Mesodermal cell (in vitro differentiated cells): ENCODE results near the gene C8G.

ENCODE experiments used
- H3K27ac ChIP-seq: 2 replicates; pipeline ENCODE4 v1.7.0; 2013; ENCODE audit warnings: mild to moderate bottlenecking, low read depth, low read length, moderate library complexity; ENCODE audit not compliant: severe bottlenecking
- H3K36me3 ChIP-seq: 2 replicates; pipeline ENCODE4 v1.7.1; 2013; ENCODE audit warnings: mild to moderate bottlenecking, low read length, moderate library complexity; ENCODE audit not compliant: control insufficient read depth, insufficient read depth
- H3K4me1 ChIP-seq: one replicate; pipeline ENCODE4 v1.7.1; 2013; ENCODE audit warnings: mild to moderate bottlenecking, low read length; ENCODE audit not compliant: insufficient read depth, control insufficient read depth, poor library complexity, severe bottlenecking
- H3K4me3 ChIP-seq: 2 replicates; pipeline ENCODE4 v1.7.0; 2013; ENCODE audit warnings: low read length, control low read depth, mild to moderate bottlenecking; ENCODE audit not compliant: insufficient read depth, poor library complexity, severe bottlenecking; ENCODE audit errors: extremely low read depth
- H3K9me3 ChIP-seq: 2 replicates; pipeline ENCODE4 v1.7.1; 2013; ENCODE audit warnings: mild to moderate bottlenecking, low read length, moderate library complexity; ENCODE audit not compliant: control insufficient read depth
- whole genome bisulfite sequencing, 2 experiments: methylation state at CpG; one replicate each; pipeline ENCODE4 v1.1.5; 2013; ENCODE audit warnings: missing lambda C conversion rate in 2 of 2; ENCODE audit not compliant: insufficient coverage in 2 of 2; 5-methylcytosine and 5-hydroxymethylcytosine counted together

C8G gene

GRCh38 chr9:136979769-136980587 lies 34.9 kb downstream of the C8G start:
- WGBS, 2 experiments = 90 to 92% methylated on average over 23 to 26 of the region's 26 CpGs
- Histone ChIP-seq H3K27ac (no peak overlapping the region), H3K4me1 (peaks cover 14% of the 10 kb centered on the region), H3K9me3 (no peaks in the 10 kb centered on the region), H3K4me3 (no peak overlapping the region), H3K36me3 (no peaks in the 10 kb centered on the region)

GRCh38 chr9:136980669-136981478 lies 35.8 kb downstream of the C8G start:
- no peaks in the 10 kb centered on the region for H3K9me3 ChIP-seq
- no peaks in the 10 kb centered on the region for H3K36me3 ChIP-seq
- no peak overlapping the region for H3K27ac ChIP-seq
- 97% methylated on average over 11 to 13 of the region's 16 CpGs for WGBS, 2 experiments
- H3K4me1 ChIP-seq = peaks cover 14% of the 10 kb centered on the region
- H3K4me3 ChIP-seq = no peak overlapping the region

DNA sequence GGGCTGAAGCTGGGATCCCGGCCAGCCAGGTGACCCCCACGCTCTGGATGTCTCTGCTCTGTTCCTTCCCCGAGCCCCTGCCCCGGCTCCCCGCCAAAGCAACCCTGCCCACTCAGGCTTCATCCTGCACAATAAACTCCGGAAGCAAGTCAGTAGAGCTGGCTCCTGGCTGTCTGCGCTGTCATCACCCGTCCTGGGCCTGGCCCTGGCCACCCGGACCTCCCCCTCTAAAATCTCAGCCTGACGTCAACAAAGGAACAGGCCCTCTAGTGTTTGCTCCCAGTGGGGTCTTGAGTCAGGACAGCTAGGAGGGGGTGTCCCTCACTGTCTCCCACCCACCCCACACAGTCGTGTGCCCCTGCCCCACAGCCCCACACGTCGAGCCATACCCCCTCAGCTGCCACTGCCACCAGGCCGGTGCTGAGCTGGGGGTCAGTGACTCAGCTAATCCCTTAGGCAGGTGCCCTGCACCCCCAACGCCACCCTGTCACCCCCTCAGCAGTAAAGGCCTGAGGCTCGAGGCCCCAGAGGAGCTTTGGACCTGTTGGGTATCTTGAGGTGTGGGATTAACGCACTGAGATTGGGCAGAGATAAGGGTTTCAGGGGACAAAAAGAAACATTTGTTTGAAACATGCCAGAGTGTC lies 36.7 kb downstream of the C8G start:
- WGBS, 2 experiments = 87 to 88% methylated on average over 6 to 11 of the region's 17 CpGs
- Histone ChIP-seq H3K4me1 (peaks cover 14% of the 10 kb centered on the region), H3K9me3 (no peaks in the 10 kb centered on the region), H3K4me3 (no peak overlapping the region), H3K27ac (no peak overlapping the region), H3K36me3 (no peaks in the 10 kb centered on the region)

GRCh38 chr9:136982232-136983051 lies 37.4 kb downstream of the C8G start, which contains the start of gene LCNL1:
Gene LCNL1, plus strand, starts transcription at chr9:136982993. Its CDS starts 594 bp downstream, at chr9:136983587.
- Histone ChIP-seq H3K36me3 (no peaks in the 10 kb centered on the region), H3K9me3 (no peaks in the 10 kb centered on the region), H3K4me3 (no peak within 1 kb of the TSS), H3K27ac (no peak within 1 kb of the TSS), H3K4me1 (peaks cover 14% of the 10 kb centered on the region)
- WGBS, 2 experiments = 90 to 91% methylated on average over 18 of the region's 18 CpGs

- 88 to 93% methylated on average over 7 of the region's 9 CpGs for WGBS, 2 experiments
These were observed 38.1 kb downstream of the C8G start for GRCh38 chr9:136983167-136983566.

GRCh38 chr9:136983656-136984314 lies 38.7 kb downstream of the C8G start:
- Histone ChIP-seq H3K4me3 (no peak overlapping the region), H3K9me3 (no peaks in the 10 kb centered on the region), H3K4me1 (peaks cover 14% of the 10 kb centered on the region), H3K36me3 (no peaks in the 10 kb centered on the region), H3K27ac (no peak overlapping the region)
- WGBS, 2 experiments = 86 to 93% methylated on average over 10 of the region's 11 CpGs

More at GRCh38 chr9:136983167-136983566, 38.1 kb downstream of the C8G start:
- Histone ChIP-seq H3K4me1 (peaks cover 14% of the 10 kb centered on the region), H3K36me3 (no peaks in the 10 kb centered on the region), H3K4me3 (no peak overlapping the region), H3K27ac (no peak overlapping the region), H3K9me3 (no peaks in the 10 kb centered on the region)

DNA sequence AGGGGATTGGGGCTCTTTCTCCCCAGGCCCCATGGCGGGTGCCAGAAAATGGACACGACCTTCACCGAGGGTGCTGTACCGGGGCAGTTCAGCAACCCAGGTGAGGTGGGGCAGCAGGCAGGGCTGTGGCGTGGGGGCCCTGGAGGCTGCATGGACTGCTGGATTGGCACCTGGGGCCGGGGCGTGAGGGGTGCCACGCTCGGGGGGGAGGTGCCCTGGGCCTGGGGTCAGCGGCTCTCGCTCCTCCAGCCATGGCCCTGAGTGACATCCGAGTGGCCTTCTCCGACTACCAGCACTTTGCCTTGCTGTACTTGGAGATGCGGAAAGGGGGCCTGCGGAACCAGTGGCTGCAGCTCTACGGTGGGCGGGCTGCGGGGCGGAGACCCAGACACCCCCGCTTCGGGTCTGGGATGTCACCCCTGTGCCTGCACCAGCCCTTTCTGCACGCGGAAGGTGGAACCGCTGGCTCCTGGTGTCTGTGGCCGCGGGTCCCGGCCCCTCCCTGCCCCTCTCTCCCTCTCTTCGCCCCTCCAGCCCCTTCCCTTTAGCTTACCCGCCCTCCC lies 39.5 kb downstream of the C8G start:
- no peaks in the 10 kb centered on the region for H3K36me3 ChIP-seq
- no peak overlapping the region for H3K27ac ChIP-seq
- 79 to 83% methylated on average over 21 to 28 of the region's 29 CpGs for WGBS, 2 experiments
- no peak overlapping the region for H3K4me3 ChIP-seq
- no peaks in the 10 kb centered on the region for H3K9me3 ChIP-seq
- H3K4me1 ChIP-seq = peaks cover 14% of the 10 kb centered on the region

DNA sequence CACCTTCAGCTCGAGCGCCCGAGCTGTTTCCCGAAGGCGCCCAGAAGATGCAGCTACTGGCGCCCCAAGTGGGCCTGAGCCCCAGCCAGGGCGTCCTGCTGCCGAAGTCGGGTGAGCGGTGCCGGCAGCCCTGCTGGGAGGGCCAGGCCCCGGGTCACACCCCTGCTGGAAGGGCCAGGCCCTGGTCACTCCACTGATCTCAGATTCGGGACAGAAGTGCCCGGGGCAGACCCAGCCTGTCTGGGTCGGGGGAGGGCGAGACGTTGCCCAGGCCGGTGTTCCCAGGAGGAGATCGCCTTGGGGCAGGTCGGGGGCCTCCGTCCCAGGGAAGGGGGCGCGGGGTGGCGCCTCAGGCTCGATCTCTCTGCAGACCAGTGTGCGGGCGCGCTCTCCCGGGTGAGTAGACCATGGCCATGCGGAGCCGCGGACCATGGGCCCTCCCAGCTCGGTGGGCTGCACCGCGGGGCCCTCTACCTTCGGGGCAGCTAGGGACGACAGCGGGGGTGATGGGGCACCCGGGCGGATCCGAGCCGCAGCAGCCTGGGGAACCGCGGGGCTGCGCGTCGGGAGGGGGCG lies 40.1 kb downstream of the C8G start:
- H3K36me3 ChIP-seq = no peaks in the 10 kb centered on the region
- no peaks in the 10 kb centered on the region for H3K9me3 ChIP-seq
- WGBS, 2 experiments = 72 to 79% methylated on average over 42 to 45 of the region's 48 CpGs
- H3K4me1 ChIP-seq = peaks cover 14% of the 10 kb centered on the region
- no peak overlapping the region for H3K4me3 ChIP-seq
- H3K27ac ChIP-seq = no peak overlapping the region

DNA sequence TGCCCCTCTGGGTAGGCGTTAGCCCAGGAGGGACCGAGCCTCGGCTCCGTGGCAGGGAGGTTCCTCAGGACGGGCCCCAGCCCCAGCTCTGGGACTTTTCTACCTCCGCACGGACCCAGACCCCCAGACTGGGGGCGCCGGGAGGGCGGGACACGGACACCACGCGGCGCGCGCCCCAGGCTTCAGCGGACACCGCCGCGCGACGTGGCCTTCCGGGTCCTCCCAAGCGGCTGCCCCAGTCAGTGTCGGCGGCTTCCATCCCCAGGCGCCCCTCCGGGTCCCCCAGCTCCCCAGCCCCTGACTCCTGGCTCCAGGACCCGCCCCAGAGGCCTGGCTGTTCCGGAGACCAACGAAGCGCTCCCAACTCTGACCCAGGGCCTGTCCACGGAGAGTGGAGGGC lies 40.8 kb downstream of the C8G start:
- 76 to 79% methylated on average over 30 to 33 of the region's 33 CpGs for WGBS, 2 experiments
- Histone ChIP-seq H3K36me3 (no peaks in the 10 kb centered on the region), H3K4me1 (peaks cover 11% of the 10 kb centered on the region), H3K27ac (no peak overlapping the region), H3K4me3 (no peak overlapping the region), H3K9me3 (peaks cover 5% of the 10 kb centered on the region)
